ENCODE measurements around the gene MDC1.
"Not testable (repeated sequence)": the region's sequence is repeated elsewhere in the genome, so short reads cannot be mapped to it uniquely, and the experiment has no call there.

The MDC1 gene

GRCh38 chr6:30683183-30683979 is 33.7 kb downstream of the MDC1 start:
- no peak for DNase-seq (ENCODE audit: low read depth, low spot score)

- peak; percentile 96 for DNase-seq (ENCODE audit: low read depth, low spot score)
Observed at GRCh38 chr6:30682143-30683117, 34.7 kb downstream of the MDC1 start.

- DNase-seq (ENCODE audit: low read depth, low spot score), result no peak
Observed at GRCh38 chr6:30681766-30682142, 35.3 kb downstream of the MDC1 start.

DNA sequence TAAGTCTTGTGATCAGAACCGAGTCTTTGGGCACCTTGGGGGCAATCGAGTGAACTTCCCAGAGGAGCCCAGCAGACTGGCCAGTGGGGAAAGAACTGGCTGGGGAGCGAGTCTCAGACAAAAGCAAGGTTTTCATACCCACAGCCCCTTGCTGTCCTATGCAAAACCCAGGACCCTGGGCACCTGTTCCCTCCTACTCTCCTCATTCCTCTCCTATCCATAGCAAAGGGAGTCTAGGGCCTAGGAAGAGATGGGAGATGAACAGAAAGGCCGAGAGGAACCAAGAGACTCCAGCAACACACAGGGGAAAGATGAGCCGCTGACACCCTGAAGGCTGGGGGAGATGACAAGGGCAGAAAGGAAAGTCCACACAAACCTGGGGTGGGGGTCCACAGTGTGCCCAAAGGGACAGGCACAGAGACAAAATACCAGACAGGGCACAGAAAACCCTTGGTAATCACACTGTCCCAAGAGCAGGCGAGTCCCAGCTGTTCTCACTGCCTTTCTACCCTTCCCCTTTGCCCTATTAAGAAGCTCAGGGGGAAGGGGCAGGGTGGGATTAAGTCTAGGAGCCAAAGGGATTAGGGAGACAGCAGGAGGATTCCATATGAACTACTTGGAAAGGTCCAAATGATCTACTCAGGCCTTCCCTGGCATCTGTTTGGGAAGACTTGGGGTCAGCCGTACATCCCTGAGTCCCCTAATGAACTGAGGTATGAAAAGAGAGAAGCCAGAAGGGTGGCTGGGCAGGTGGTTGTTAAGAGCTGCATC is 37.1 kb downstream of the MDC1 start:
- no peak for DNase-seq (ENCODE audit: low read depth, low spot score)

DNA sequence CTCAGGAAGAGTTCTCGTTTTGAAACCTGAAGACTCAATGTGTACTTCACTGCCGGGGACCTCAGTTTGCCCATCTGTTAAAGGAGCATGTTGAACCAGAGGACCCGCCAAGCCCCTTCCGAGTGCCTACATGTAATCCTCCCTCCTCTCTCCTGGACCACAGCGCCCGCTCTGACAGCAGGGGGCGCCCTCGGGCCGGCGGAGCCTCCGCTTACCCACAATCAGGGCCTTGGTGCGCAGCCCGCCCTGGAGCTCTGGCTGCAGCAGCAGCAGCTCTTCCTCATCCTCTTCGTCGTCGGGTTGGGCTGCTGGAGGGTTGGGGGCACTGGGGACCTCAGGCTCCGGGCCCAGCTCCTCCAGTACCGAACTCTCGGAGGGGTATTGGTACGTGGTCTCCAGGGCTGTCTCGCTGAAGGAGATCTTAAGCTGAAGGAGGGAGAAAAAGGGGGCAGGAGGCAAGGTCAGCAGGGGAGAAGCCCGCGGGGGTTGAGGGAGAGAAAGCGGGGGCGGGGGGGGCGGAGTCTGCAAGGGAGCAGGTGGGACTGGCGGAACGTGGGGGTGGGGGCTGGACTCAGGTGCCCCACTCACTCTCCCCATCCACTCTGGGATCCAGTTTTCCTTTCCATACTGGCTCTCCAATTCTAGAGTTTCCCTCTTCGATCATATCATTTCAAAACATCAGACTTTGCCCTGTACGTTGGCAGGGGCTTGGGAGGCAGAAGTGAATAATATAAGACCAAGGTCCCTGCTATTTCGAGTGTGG is 37.9 kb downstream of the MDC1 start:
- DNase-seq (ENCODE audit: low read depth, low spot score), result peak; percentile 94

- no peak for DNase-seq (ENCODE audit: low read depth, low spot score)
Observed at GRCh38 chr6:30676660-30677285, 40.3 kb downstream of the MDC1 start.

- peak; percentile 99 for DNase-seq (ENCODE audit: low read depth, low spot score)
Observed at GRCh38 chr6:30672445-30673253, 44.4 kb downstream of the MDC1 start, which contains the start of gene DHX16. TSS of gene DHX16 (minus strand) at chr6:30673006. CDS start at chr6:30672841, 165 bp downstream.

DNA sequence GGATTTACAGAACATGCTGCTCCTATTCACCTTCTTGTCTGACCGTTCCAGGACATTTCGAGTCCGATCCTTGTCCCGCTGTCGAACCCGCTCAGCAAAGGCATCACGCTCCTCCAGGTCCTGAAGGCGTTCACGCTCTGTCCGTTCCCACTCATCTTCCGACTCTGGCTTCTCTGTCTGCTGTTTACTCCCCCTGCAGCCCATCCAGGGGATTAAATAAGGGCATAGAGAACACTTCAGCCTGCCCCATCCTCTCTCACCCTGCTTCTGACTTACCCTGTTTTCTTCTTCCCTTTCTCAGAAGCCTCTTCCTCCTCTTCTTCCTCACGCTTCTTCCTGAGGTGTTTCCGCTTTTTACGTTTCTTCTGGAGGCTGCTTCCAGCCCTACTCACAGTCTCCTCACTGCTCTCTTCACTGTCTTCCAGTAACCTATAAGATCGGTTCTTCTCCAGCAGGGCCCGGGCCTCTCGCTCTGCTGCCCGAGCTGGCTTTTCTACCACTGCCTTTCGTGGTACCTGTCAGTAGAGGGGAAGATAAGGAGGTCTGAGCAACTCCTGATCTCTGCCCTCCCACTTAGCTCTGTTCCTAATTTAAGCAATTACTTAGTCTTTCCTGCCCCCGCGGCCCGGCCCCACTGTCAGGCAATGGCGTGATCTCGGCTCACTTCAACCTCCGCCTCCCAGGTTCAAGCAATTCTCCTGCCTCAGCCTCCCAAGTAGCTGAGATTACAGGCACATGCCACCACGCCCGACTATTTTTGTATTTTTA is 46.1 kb downstream of the MDC1 start:
- DNase-seq (ENCODE audit: low read depth, low spot score), result no peak

DNA sequence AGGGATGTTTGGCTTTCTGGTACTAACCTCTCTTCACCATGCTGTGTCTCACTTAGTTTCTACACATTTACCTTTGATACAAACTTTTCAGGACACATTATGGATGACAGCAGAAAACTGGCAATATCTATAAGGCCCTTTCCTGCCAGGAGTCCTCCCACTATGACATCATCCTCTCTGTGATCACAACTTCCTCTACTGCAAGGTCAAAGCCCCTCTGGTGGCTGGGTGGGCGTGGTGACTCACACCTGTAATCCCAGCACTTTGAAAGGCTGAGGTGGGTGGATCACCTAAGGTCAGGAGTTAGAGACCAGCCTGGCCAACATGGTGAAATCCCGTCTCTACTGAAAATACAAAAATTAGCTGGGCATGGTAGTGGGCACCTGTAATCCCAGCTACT is 50.8 kb downstream of the MDC1 start:
- DNase-seq (ENCODE audit: low read depth, low spot score), result not testable (repeated sequence)

DNA sequence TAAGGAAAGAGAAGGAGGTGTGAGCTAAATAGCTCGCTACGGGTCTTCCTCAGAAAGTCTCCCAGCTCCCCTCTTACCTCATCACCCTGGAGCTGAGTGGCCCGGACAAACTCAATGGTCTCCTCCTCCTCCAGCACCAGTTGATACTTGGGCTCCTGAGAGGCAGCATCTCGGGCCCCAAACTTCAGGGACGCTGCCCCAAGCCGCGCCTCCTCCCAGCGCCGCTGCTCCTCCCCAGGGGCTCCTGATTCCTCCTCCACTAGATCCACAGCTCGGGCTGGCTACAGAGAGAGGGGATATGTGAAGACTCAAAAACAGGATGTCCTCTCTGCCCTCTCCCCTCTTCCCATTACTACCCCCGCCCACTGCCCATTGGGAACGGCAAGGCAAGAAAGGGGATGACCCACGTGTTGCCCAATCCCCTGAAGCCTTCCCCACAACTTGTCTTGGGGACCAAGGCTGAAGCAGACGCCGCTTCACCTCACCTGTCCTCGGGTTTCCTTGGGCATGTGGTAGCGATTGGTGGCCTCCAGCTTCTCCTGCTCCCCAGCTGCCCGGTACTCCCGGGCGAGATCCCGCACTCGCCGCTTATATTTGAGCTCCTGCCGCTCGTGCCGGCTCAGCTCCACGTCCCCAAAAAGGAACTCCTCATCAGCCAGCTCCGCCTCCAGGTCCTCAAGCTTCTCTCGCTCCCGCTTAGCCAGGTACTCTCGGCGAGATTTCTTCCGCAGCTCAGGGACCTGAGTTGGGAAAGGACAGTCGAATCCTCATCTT is 51.9 kb downstream of the MDC1 start:
- DNase-seq (ENCODE audit: low read depth, low spot score), result no peak

GRCh38 chr6:30657922-30658321 is 59.2 kb downstream of the MDC1 start:
- not testable (repeated sequence) for DNase-seq (ENCODE audit: low read depth, low spot score)

DNA sequence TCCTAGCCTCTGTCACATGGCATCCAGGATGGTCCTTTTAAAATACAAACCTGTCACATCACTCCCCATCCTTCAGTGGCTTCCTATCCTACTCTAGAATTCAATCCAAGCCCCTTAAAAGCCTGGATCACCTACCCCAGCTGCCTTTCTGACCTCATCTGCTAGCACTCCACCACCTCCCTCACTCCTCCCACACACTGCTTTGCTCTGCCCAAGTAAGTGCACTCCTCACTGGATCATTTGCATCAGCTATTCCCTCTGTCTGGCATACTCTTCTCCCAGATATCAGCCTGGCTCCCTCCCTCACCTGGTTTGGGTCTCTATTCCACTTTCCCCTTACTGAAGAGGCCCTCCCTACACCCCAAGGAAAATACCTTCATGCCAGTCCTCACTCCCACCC is 59.6 kb downstream of the MDC1 start:
- DNase-seq (ENCODE audit: low read depth, low spot score), result no peak

DNA sequence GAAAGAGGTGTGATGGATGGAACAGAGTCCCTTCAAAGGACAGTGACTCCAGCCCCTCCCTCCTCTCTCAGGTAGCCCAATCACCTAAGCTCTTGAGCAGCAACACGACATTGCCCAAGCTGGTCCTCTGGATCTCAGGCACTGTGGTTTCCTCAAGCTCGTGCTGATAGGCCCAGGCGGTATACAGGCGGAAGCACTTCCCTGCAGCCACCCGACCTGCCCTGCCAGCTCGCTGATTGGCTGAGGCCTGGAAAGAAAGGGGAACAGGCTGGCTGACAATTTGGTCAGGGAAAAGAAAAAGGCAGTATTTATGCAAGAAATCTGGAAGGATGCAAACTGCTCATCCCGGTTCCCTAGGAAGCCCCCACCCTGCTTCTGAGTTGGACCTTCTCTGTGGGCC is 60.6 kb downstream of the MDC1 start:
- no peak for DNase-seq (ENCODE audit: low read depth, low spot score)

- DNase-seq (ENCODE audit: low read depth, low spot score), result no peak
Observed at GRCh38 chr6:30655743-30656094, 61.4 kb downstream of the MDC1 start.

DNA sequence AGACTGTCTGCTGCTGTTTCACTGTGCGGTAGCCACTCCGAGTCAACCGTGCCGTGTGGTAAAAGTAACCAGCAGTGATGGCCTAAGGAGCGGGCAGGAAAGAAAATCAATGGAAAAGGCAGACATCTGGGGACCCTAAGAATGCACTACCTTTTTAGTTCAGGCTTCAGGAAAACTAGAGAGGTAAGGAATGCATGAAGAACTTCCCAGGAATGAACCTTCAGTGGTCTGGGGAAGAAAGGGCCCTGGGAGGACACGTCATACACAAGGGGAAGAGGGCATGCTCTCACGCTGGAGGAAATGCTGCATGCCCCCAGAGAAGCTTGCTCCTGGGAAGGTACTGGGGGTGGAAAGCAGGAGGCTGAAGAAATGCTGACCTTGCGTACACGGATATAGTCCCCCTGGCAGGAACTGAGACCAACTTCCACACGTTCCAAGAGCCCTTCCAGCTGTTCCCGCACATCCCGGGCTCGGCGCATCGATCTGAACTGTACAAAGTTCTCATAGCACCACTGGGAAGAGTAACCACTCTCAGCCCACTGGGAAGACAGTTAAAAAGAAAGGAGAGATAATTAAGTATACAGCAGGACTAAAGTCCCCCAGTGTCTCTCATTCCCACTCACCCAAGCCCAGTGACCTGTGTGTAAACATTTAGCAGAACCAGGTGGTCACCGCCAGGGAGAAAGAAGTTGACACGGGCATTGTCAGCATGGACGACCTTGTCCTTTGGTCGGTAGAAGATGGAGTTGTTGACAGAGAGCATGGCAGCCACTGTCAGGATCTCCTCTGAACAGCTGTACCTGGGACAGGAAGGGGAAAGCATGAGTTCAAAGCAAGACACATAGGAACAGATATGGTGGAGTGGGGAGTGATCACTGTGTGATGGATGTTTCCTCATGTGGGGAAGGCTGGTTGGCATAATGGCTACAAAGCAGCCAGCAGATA is 62.0 kb downstream of the MDC1 start:
- DNase-seq (ENCODE audit: low read depth, low spot score), result no peak

- no peak for DNase-seq (ENCODE audit: low read depth, low spot score)
Observed at GRCh38 chr6:30651143-30651542, 65.9 kb downstream of the MDC1 start.
